BLaER1 (cell line): Measurements from ENCODE around the gene TRMT11.

Source experiments
- H3K27ac ChIP-seq: shearing (Covaris generic); formaldehyde crosslinking; 2 replicates; pipeline ENCODE4 v1.8.1; 2022
- H3K27me3 ChIP-seq: shearing (Covaris generic); formaldehyde crosslinking; 2 replicates; pipeline ENCODE4 v1.8.1; 2022
- H3K36me3 ChIP-seq: shearing (Covaris generic); formaldehyde crosslinking; 2 replicates; pipeline ENCODE4 v1.8.1; 2022
- H3K4me1 ChIP-seq: shearing (Covaris generic); formaldehyde crosslinking; 2 replicates; pipeline ENCODE4 v1.8.1; 2022
- H3K4me2 ChIP-seq: shearing (Covaris generic); formaldehyde crosslinking; 2 replicates; pipeline ENCODE4 v1.8.1; 2022
- H3K4me3 ChIP-seq: shearing (Covaris generic); formaldehyde crosslinking; 2 replicates; pipeline ENCODE4 v1.8.1; 2022
- H3K9ac ChIP-seq: shearing (Covaris generic); formaldehyde crosslinking; 2 replicates; pipeline ENCODE4 v1.8.1; 2022
- H3K9me3 ChIP-seq: shearing (Covaris generic); formaldehyde crosslinking; 2 replicates; pipeline ENCODE4 v1.8.1; 2022
- H4K20me1 ChIP-seq: shearing (Covaris generic); formaldehyde crosslinking; 2 replicates; pipeline ENCODE4 v1.8.1; 2022
- Cebpa-rat ChIP-seq: shearing (Covaris generic); IDR thresholded peaks from 2 replicates; pipeline ENCODE4 v1.8.1; 2022

TRMT11 gene

GRCh38 chr6:126086560-126086959 lies 100.2 kb downstream of the TRMT11 start:
- TF ChIP-seq Cebpa-rat: no peak
- Histone ChIP-seq H3K27ac (no peak overlapping the region), H3K9me3 (no peaks in the 10 kb centered on the region; the same call in 1 of the 2 replicates), H3K4me2 (no peak overlapping the region), H3K27me3 (no peaks in the 10 kb centered on the region), H3K36me3 (no peaks in the 10 kb centered on the region), H3K4me3 (no peak overlapping the region), H3K9ac (no peak overlapping the region), H4K20me1 (no peaks in the 10 kb centered on the region), H3K4me1 (no peaks in the 10 kb centered on the region)
